Fibroblast of the aortic adventitia (primary cell): Measurements from ENCODE around the gene ZNF221. TPM values are rescaled to one million over a fixed set of nuclear protein-coding genes. Genes with fewer than 3 reads are reported as not detected.

Source experiments
- DNase-seq: peaks from one replicate; pipeline ENCODE4 v3.0.0-alpha.2; 2010; ENCODE audit warnings: low read depth
- H3K4me3 ChIP-seq: 2 replicates; pipeline ENCODE4 v1.5.1; 2011; ENCODE audit warnings: low read depth, mild to moderate bottlenecking, control low read depth, low read length, moderate library complexity
- CTCF ChIP-seq: IDR thresholded peaks from 2 replicates; pipeline ENCODE4 v1.5.1; 2011; ENCODE audit warnings: mild to moderate bottlenecking, low read length, control low read depth, inconsistent platforms; ENCODE audit not compliant: insufficient read depth
- small RNA-seq: library from RNA; depleted of rRNA; stranded (forward); fragments of <200 nt; gene quantifications from one replicate; pipeline ENCODE3, GENCODE V24; 2012
- total RNA-seq: library from RNA; depleted of rRNA; stranded (reverse); fragments of >200 nt; gene quantifications from 2 replicates; pipeline ENCODE4 v1.2.3, GENCODE V29; 2012; ENCODE audit warnings: low replicate concordance

The ZNF221 gene
- total RNA-seq, 1 donor, result 8.7 TPM

GRCh38 chr19:44007473-44007872 is 56.4 kb downstream of the ZNF221 start:
- H3K4me3 ChIP-seq, result no peak overlapping the region
- no peak for DNase-seq
- no peak for TF ChIP-seq CTCF

- no peak overlapping the region for H3K4me3 ChIP-seq
- no peak for TF ChIP-seq CTCF
- no peak for DNase-seq
Measured at GRCh38 chr19:44010468-44010867, 59.4 kb downstream of the ZNF221 start.

Small RNAs within 50 kb of the gene (small RNA-seq; reads per million reads assigned to genes)
- not detected for gene AC006213.5

Other genes starting within 250 kb of the ZNF221 start
- not detected in 2 replicates for gene IRGC, start 235.2 kb upstream of the ZNF221 start, total RNA-seq
- 18.6 and 25.0 TPM in 2 replicates for gene SMG9, start 196.3 kb upstream of the ZNF221 start, total RNA-seq
- 1.2 and 39.9 TPM in 2 replicates for gene KCNN4, start 170.3 kb upstream of the ZNF221 start, total RNA-seq
- gene LYPD5, start 148.8 kb upstream of the ZNF221 start, total RNA-seq, result 0.72 and 1.1 TPM in 2 replicates
- 12.5 and 29.9 TPM in 2 replicates for gene ZNF283, start 123.9 kb upstream of the ZNF221 start, total RNA-seq
- 4.1 and 4.6 TPM in 2 replicates for gene ZNF404, start 67.3 kb upstream of the ZNF221 start, total RNA-seq
- gene ZNF45, start 15.9 kb upstream of the ZNF221 start, total RNA-seq, result 5.6 and 18.6 TPM in 2 replicates
- gene ZNF155, start 33.0 kb downstream of the ZNF221 start, total RNA-seq, result 0.90 and 10.0 TPM in 2 replicates
- gene ZNF230, start 51.7 kb downstream of the ZNF221 start, total RNA-seq, result 5.2 and 6.1 TPM in 2 replicates
- gene ZNF222, start 74.2 kb downstream of the ZNF221 start, total RNA-seq, result 7.9 and 10.8 TPM in 2 replicates
- gene ZNF223, start 100.8 kb downstream of the ZNF221 start, total RNA-seq, result 6.5 and 34.9 TPM in 2 replicates
- gene ZNF284, start 120.9 kb downstream of the ZNF221 start, total RNA-seq, result 3.5 and 3.8 TPM in 2 replicates
- gene ZNF224, start 143.1 kb downstream of the ZNF221 start, total RNA-seq, result 22.7 and 26.0 TPM in 2 replicates
- 6.1 and 10.8 TPM in 2 replicates for gene ZNF225, start 162.2 kb downstream of the ZNF221 start, total RNA-seq
- 5.6 and 10.6 TPM in 2 replicates for gene ZNF234, start 190.3 kb downstream of the ZNF221 start, total RNA-seq
- gene ZNF226, start 213.9 kb downstream of the ZNF221 start, total RNA-seq, result 28.7 and 30.7 TPM in 2 replicates